Measurements from ENCODE around the gene NHERF1.

- TF ChIP-seq, protein P1, sequence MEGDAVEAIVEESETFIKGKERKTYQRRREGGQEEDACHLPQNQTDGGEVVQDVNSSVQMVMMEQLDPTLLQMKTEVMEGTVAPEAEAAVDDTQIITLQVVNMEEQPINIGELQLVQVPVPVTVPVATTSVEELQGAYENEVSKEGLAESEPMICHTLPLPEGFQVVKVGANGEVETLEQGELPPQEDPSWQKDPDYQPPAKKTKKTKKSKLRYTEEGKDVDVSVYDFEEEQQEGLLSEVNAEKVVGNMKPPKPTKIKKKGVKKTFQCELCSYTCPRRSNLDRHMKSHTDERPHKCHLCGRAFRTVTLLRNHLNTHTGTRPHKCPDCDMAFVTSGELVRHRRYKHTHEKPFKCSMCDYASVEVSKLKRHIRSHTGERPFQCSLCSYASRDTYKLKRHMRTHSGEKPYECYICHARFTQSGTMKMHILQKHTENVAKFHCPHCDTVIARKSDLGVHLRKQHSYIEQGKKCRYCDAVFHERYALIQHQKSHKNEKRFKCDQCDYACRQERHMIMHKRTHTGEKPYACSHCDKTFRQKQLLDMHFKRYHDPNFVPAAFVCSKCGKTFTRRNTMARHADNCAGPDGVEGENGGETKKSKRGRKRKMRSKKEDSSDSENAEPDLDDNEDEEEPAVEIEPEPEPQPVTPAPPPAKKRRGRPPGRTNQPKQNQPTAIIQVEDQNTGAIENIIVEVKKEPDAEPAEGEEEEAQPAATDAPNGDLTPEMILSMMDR (IDR thresholded peaks at IDR 0.05), result no peak
- no peak for TF ChIP-seq POLR2A (IDR thresholded peaks at IDR 0.05)
Measured at GRCh38 chr17:74782571-74782970, 34.1 kb downstream of the NHERF1 start.

All from right lobe of liver (tissue), 4 donors.